HG03342 (cell line): Measurements from ENCODE around the gene KIRREL1.

Experiments used
- ATAC-seq: cut with Tn5 transposase; IDR thresholded peaks from one replicate; pipeline ENCODE4 v1.9.1; 2021; ENCODE audit warnings: mild to moderate bottlenecking, moderate library complexity; ENCODE audit not compliant: unreplicated experiment

Gene KIRREL1

GRCh38 chr1:157993147-157993917 lies at the start of gene KIRREL1:
Gene KIRREL1, plus strand, starts transcription at chr1:157993645. Its CDS starts 32 bp downstream, at chr1:157993677.
- ATAC-seq, result no peak

- ATAC-seq, result no peak
These were observed 48.7 kb upstream of the KIRREL1 start for GRCh38 chr1:157944663-157945280.

GRCh38 chr1:157948312-157949073 lies 45.0 kb upstream of the KIRREL1 start:
- no peak for ATAC-seq

- ATAC-seq, result no peak
These were observed 44.4 kb upstream of the KIRREL1 start for GRCh38 chr1:157949074-157949354.

GRCh38 chr1:157951230-157951629 lies 42.2 kb upstream of the KIRREL1 start:
- ATAC-seq, result no peak

- no peak for ATAC-seq
These were observed 40.8 kb upstream of the KIRREL1 start for GRCh38 chr1:157952601-157953000.

- ATAC-seq, result no peak
These were observed 38.2 kb upstream of the KIRREL1 start for GRCh38 chr1:157955221-157955620.

- no peak for ATAC-seq
These were observed 37.6 kb upstream of the KIRREL1 start for GRCh38 chr1:157955857-157956256.

GRCh38 chr1:157956732-157957131 lies 36.7 kb upstream of the KIRREL1 start:
- no peak for ATAC-seq

- ATAC-seq, result no peak
These were observed 35.2 kb upstream of the KIRREL1 start for GRCh38 chr1:157958263-157958662.

- no peak for ATAC-seq
These were observed 33.7 kb upstream of the KIRREL1 start for GRCh38 chr1:157959750-157960149.

- no peak for ATAC-seq
These were observed 32.7 kb upstream of the KIRREL1 start for GRCh38 chr1:157960773-157961172.

GRCh38 chr1:157961805-157962762 lies 31.4 kb upstream of the KIRREL1 start:
- ATAC-seq, result no peak

- ATAC-seq, result peak; percentile 59
These were observed 29.7 kb upstream of the KIRREL1 start for GRCh38 chr1:157963713-157964112.

GRCh38 chr1:157965584-157965983 lies 27.9 kb upstream of the KIRREL1 start:
- no peak for ATAC-seq

GRCh38 chr1:157966031-157966537 lies 27.4 kb upstream of the KIRREL1 start:
- no peak for ATAC-seq

GRCh38 chr1:157967205-157967604 lies 26.2 kb upstream of the KIRREL1 start:
- no peak for ATAC-seq

GRCh38 chr1:157968508-157968907 lies 24.9 kb upstream of the KIRREL1 start:
- ATAC-seq, result no peak

- ATAC-seq, result no peak
These were observed 24.5 kb upstream of the KIRREL1 start for GRCh38 chr1:157968946-157969345.

- ATAC-seq, result no peak
These were observed 23.6 kb upstream of the KIRREL1 start for GRCh38 chr1:157969697-157970485.
